Measurements from ENCODE around the gene PPARG. TPM values are rescaled to one million over a fixed set of nuclear protein-coding genes. Genes with fewer than 3 reads are reported as not detected.

Gene PPARG
- total and polyA plus RNA-seq, 2 experiments from 2014 or later, result 0.15 to 0.42 TPM

DNA sequence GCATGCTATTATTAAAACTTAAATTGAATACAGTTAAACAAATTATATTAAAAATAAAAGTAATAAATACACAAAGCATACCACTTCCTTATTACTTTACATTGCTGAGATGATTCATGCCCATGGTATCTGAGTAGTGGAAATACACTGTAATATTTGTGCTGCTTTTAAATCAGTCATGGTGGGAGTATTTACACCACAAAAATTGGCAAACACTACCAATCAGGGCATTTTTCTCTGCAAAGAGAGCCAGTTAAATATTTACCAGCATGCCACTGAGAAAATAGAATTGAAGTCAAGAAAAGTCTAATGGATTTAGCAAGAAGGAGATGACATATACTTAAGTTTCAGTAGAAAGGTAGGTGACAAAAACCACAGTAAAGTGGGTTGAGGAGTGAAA lies 19.6 kb downstream of the PPARG start (continued):
- TF ChIP-seq, protein P1, sequence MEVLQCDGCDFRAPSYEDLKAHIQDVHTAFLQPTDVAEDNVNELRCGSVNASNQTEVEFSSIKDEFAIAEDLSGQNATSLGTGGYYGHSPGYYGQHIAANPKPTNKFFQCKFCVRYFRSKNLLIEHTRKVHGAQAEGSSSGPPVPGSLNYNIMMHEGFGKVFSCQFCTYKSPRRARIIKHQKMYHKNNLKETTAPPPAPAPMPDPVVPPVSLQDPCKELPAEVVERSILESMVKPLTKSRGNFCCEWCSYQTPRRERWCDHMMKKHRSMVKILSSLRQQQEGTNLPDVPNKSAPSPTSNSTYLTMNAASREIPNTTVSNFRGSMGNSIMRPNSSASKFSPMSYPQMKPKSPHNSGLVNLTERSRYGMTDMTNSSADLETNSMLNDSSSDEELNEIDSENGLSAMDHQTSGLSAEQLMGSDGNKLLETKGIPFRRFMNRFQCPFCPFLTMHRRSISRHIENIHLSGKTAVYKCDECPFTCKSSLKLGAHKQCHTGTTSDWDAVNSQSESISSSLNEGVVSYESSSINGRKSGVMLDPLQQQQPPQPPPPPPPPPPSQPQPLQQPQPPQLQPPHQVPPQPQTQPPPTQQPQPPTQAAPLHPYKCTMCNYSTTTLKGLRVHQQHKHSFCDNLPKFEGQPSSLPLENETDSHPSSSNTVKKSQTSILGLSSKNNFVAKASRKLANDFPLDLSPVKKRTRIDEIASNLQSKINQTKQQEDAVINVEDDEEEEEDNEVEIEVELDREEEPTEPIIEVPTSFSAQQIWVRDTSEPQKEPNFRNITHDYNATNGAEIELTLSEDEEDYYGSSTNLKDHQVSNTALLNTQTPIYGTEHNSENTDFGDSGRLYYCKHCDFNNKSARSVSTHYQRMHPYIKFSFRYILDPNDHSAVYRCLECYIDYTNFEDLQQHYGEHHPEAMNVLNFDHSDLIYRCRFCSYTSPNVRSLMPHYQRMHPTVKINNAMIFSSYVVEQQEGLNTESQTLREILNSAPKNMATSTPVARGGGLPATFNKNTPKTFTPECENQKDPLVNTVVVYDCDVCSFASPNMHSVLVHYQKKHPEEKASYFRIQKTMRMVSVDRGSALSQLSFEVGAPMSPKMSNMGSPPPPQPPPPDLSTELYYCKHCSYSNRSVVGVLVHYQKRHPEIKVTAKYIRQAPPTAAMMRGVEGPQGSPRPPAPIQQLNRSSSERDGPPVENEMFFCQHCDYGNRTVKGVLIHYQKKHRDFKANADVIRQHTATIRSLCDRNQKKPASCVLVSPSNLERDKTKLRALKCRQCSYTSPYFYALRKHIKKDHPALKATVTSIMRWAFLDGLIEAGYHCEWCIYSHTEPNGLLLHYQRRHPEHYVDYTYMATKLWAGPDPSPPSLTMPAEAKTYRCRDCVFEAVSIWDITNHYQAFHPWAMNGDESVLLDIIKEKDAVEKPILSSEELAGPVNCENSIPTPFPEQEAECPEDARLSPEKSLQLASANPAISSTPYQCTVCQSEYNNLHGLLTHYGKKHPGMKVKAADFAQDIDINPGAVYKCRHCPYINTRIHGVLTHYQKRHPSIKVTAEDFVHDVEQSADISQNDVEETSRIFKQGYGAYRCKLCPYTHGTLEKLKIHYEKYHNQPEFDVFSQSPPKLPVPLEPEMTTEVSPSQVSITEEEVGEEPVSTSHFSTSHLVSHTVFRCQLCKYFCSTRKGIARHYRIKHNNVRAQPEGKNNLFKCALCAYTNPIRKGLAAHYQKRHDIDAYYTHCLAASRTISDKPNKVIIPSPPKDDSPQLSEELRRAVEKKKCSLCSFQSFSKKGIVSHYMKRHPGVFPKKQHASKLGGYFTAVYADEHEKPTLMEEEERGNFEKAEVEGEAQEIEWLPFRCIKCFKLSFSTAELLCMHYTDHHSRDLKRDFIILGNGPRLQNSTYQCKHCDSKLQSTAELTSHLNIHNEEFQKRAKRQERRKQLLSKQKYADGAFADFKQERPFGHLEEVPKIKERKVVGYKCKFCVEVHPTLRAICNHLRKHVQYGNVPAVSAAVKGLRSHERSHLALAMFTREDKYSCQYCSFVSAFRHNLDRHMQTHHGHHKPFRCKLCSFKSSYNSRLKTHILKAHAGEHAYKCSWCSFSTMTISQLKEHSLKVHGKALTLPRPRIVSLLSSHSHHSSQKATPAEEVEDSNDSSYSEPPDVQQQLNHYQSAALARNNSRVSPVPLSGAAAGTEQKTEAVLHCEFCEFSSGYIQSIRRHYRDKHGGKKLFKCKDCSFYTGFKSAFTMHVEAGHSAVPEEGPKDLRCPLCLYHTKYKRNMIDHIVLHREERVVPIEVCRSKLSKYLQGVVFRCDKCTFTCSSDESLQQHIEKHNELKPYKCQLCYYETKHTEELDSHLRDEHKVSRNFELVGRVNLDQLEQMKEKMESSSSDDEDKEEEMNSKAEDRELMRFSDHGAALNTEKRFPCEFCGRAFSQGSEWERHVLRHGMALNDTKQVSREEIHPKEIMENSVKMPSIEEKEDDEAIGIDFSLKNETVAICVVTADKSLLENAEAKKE (CRISPR knock-in tag; IDR thresholded peaks at IDR 0.05), result no peak
- TF ChIP-seq JUNB (IDR thresholded peaks at IDR 0.05; ENCODE audit: unreplicated experiment), result no peak
- TF ChIP-seq NANOG (IDR thresholded peaks at IDR 0.05; ENCODE audit: borderline replicate concordance), result no peak
- no peak for TF ChIP-seq EZH2 (IDR thresholded peaks at IDR 0.05; ENCODE audit: low read depth, unreplicated experiment)
- TF ChIP-seq, protein P2, sequence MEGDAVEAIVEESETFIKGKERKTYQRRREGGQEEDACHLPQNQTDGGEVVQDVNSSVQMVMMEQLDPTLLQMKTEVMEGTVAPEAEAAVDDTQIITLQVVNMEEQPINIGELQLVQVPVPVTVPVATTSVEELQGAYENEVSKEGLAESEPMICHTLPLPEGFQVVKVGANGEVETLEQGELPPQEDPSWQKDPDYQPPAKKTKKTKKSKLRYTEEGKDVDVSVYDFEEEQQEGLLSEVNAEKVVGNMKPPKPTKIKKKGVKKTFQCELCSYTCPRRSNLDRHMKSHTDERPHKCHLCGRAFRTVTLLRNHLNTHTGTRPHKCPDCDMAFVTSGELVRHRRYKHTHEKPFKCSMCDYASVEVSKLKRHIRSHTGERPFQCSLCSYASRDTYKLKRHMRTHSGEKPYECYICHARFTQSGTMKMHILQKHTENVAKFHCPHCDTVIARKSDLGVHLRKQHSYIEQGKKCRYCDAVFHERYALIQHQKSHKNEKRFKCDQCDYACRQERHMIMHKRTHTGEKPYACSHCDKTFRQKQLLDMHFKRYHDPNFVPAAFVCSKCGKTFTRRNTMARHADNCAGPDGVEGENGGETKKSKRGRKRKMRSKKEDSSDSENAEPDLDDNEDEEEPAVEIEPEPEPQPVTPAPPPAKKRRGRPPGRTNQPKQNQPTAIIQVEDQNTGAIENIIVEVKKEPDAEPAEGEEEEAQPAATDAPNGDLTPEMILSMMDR (conservative IDR thresholded peaks at IDR 0.05; ENCODE audit: low read depth in 2 of 2), result no peak
- TF ChIP-seq ETS1 (IDR thresholded peaks at IDR 0.05), result no peak
- no peak for TF ChIP-seq ZNF331 (CRISPR knock-in tag; IDR thresholded peaks at IDR 0.05; ENCODE audit: low read depth)

GRCh38 chr3:12309716-12310115 lies 20.8 kb downstream of the PPARG start:
- Mint-ChIP-seq H3K36me3 (ENCODE audit: low read depth) (no peaks in the 10 kb centered on the region), H3K27me3 (ENCODE audit: insufficient read depth, low read depth, poor library complexity) (no peaks in the 10 kb centered on the region), H3K4me3 (no peak overlapping the region), H3K4me1 (no peaks in the 10 kb centered on the region), H3K27ac (no peak overlapping the region), H3K9me3 (no peaks in the 10 kb centered on the region)
- H4K20me1 ChIP-seq (replicated peaks; ENCODE audit: insufficient read depth), result no peaks in the 10 kb centered on the region
- H2AFZ ChIP-seq, result no peak overlapping the region
- H3K4me1 ChIP-seq (ENCODE audit: insufficient read depth), result no peaks in the 10 kb centered on the region
- H3K36me3 ChIP-seq (ENCODE audit: insufficient read depth), result no peaks in the 10 kb centered on the region
- H3K4me3 ChIP-seq, result no peak overlapping the region
- no peaks in the 10 kb centered on the region for H3K27me3 ChIP-seq (ENCODE audit: insufficient read depth)
- H3K79me2 ChIP-seq (replicated peaks; ENCODE audit: insufficient read depth), result no peaks in the 10 kb centered on the region
- H3K27ac ChIP-seq (ENCODE audit: low read depth), result no peak overlapping the region
- H3K4me2 ChIP-seq, result no peak overlapping the region
- no peaks in the 10 kb centered on the region for H3K9me2 ChIP-seq (ENCODE audit: insufficient read depth)
- DNase-seq (ENCODE audit: low spot score) (no peak), ATAC-seq (no peak)
- H3F3A ChIP-seq (replicated peaks; ENCODE audit: low read depth), result no peaks in the 10 kb centered on the region
- TF ChIP-seq, protein P2 (conservative IDR thresholded peaks at IDR 0.05; ENCODE audit: low read depth in 2 of 2), result no peak
- TF ChIP-seq ZNF114 (CRISPR knock-in tag; IDR thresholded peaks at IDR 0.05) (no peak), STAT1 (IDR thresholded peaks at IDR 0.05; ENCODE audit: unreplicated experiment) (no peak)
- TF ChIP-seq, protein P3, sequence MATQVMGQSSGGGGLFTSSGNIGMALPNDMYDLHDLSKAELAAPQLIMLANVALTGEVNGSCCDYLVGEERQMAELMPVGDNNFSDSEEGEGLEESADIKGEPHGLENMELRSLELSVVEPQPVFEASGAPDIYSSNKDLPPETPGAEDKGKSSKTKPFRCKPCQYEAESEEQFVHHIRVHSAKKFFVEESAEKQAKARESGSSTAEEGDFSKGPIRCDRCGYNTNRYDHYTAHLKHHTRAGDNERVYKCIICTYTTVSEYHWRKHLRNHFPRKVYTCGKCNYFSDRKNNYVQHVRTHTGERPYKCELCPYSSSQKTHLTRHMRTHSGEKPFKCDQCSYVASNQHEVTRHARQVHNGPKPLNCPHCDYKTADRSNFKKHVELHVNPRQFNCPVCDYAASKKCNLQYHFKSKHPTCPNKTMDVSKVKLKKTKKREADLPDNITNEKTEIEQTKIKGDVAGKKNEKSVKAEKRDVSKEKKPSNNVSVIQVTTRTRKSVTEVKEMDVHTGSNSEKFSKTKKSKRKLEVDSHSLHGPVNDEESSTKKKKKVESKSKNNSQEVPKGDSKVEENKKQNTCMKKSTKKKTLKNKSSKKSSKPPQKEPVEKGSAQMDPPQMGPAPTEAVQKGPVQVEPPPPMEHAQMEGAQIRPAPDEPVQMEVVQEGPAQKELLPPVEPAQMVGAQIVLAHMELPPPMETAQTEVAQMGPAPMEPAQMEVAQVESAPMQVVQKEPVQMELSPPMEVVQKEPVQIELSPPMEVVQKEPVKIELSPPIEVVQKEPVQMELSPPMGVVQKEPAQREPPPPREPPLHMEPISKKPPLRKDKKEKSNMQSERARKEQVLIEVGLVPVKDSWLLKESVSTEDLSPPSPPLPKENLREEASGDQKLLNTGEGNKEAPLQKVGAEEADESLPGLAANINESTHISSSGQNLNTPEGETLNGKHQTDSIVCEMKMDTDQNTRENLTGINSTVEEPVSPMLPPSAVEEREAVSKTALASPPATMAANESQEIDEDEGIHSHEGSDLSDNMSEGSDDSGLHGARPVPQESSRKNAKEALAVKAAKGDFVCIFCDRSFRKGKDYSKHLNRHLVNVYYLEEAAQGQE (IDR thresholded peaks at IDR 0.05; ENCODE audit: unreplicated experiment), result no peak
